SW 1271 (cell line): Measurements from ENCODE around the gene CCDC194.
A peak's percentile ranks its signal among the peaks of the same experiment; 100 is the strongest.

ENCODE experiments used
- DNase-seq, 2 experiments: peaks; one replicate each; lab custom pipeline; 2025; lab: John Stamatoyannopoulos, UW

The CCDC194 gene

GRCh38 chr19:17393914-17394313, at the start of gene CCDC194:
CCDC194 (minus strand) TSS chr19:17394196; CDS start chr19:17394158, 38 bp downstream.
- no peak for DNase-seq

GRCh38 chr19:17441241-17442021, 47.4 kb upstream of the CCDC194 start:
- peak in 1 of 2 experiments; percentile 25 for DNase-seq

GRCh38 chr19:17436874-17437267, 42.9 kb upstream of the CCDC194 start:
- DNase-seq, result no peak

GRCh38 chr19:17436094-17436873, 42.3 kb upstream of the CCDC194 start:
- no peak for DNase-seq

- DNase-seq, result no peak
Observed at GRCh38 chr19:17435218-17435617, 41.2 kb upstream of the CCDC194 start.

GRCh38 chr19:17431417-17431816, 37.4 kb upstream of the CCDC194 start:
- DNase-seq, result no peak

GRCh38 chr19:17429641-17430113, 35.7 kb upstream of the CCDC194 start:
- no peak for DNase-seq

GRCh38 chr19:17424743-17425365, 30.9 kb upstream of the CCDC194 start:
- peak in 1 of 2 experiments; percentile 38 for DNase-seq

- no peak for DNase-seq
Observed at GRCh38 chr19:17423429-17424208, 29.6 kb upstream of the CCDC194 start.

- no peak for DNase-seq
Observed at GRCh38 chr19:17421942-17422341, 27.9 kb upstream of the CCDC194 start.

- peak in 1 of 2 experiments; percentile 61 for DNase-seq
Observed at GRCh38 chr19:17420475-17420924, 26.5 kb upstream of the CCDC194 start.

GRCh38 chr19:17419621-17420474, 25.9 kb upstream of the CCDC194 start, which contains the start of gene MVB12A:
MVB12A (plus strand) TSS chr19:17420047; CDS start chr19:17420136, 89 bp downstream.
- DNase-seq, result peak; percentile 97 to 99

GRCh38 chr19:17419154-17419620, 25.2 kb upstream of the CCDC194 start:
- no peak for DNase-seq

- DNase-seq, result no peak
Observed at GRCh38 chr19:17418710-17419109, 24.7 kb upstream of the CCDC194 start.

- no peak for DNase-seq
Observed at GRCh38 chr19:17415121-17415520, 21.1 kb upstream of the CCDC194 start.

GRCh38 chr19:17414097-17414496, 20.1 kb upstream of the CCDC194 start:
- DNase-seq, result no peak

GRCh38 chr19:17411801-17412200, 17.8 kb upstream of the CCDC194 start:
- no peak for DNase-seq

- DNase-seq, result no peak
Observed at GRCh38 chr19:17409990-17410389, 16.0 kb upstream of the CCDC194 start.

- no peak for DNase-seq
Observed at GRCh38 chr19:17406887-17407196, 12.8 kb upstream of the CCDC194 start.

GRCh38 chr19:17406046-17406886, 12.3 kb upstream of the CCDC194 start:
- no peak for DNase-seq
